BLaER1 (cell line): ENCODE data around the gene SCFD2.
"Not testable (repeated sequence)": the region's sequence is repeated elsewhere in the genome, so short reads cannot be mapped to it uniquely, and the experiment has no call there.

ENCODE experiments used
- H3K27ac ChIP-seq: shearing (Covaris generic); formaldehyde crosslinking; 2 replicates; pipeline ENCODE4 v1.8.1; 2022
- H3K27me3 ChIP-seq: shearing (Covaris generic); formaldehyde crosslinking; 2 replicates; pipeline ENCODE4 v1.8.1; 2022
- H3K36me3 ChIP-seq: shearing (Covaris generic); formaldehyde crosslinking; 2 replicates; pipeline ENCODE4 v1.8.1; 2022
- H3K4me1 ChIP-seq: shearing (Covaris generic); formaldehyde crosslinking; 2 replicates; pipeline ENCODE4 v1.8.1; 2022
- H3K4me2 ChIP-seq: shearing (Covaris generic); formaldehyde crosslinking; 2 replicates; pipeline ENCODE4 v1.8.1; 2022
- H3K4me3 ChIP-seq: shearing (Covaris generic); formaldehyde crosslinking; 2 replicates; pipeline ENCODE4 v1.8.1; 2022
- H3K9ac ChIP-seq: shearing (Covaris generic); formaldehyde crosslinking; 2 replicates; pipeline ENCODE4 v1.8.1; 2022
- H3K9me3 ChIP-seq: shearing (Covaris generic); formaldehyde crosslinking; 2 replicates; pipeline ENCODE4 v1.8.1; 2022
- H4K20me1 ChIP-seq: shearing (Covaris generic); formaldehyde crosslinking; 2 replicates; pipeline ENCODE4 v1.8.1; 2022
- Cebpa-rat ChIP-seq: shearing (Covaris generic); IDR thresholded peaks from 2 replicates; pipeline ENCODE4 v1.8.1; 2022

Gene SCFD2

GRCh38 chr4:53050361-53050774, 315.5 kb downstream of the SCFD2 start:
- Histone ChIP-seq H3K4me2 (no peak overlapping the region), H3K27me3 (no peaks in the 10 kb centered on the region), H3K4me1 (peaks cover 9% of the 10 kb centered on the region), H3K36me3 (no peaks in the 10 kb centered on the region), H3K4me3 (no peak overlapping the region), H3K27ac (no peak overlapping the region), H3K9ac (no peak overlapping the region), H3K9me3 (no peaks in the 10 kb centered on the region), H4K20me1 (no peaks in the 10 kb centered on the region)
- TF ChIP-seq Cebpa-rat, result no peak

- no peak overlapping the region for H3K27ac ChIP-seq
- H3K9me3 ChIP-seq, result no peaks in the 10 kb centered on the region
- H3K9ac ChIP-seq, result no peak overlapping the region
- no peak overlapping the region for H3K4me3 ChIP-seq
- no peak overlapping the region for H3K4me2 ChIP-seq
- TF ChIP-seq Cebpa-rat, result no peak
- H3K27me3 ChIP-seq, result no peaks in the 10 kb centered on the region
- no peaks in the 10 kb centered on the region for H3K36me3 ChIP-seq
- H4K20me1 ChIP-seq, result no peaks in the 10 kb centered on the region
- peaks cover 1% of the 10 kb centered on the region for H3K4me1 ChIP-seq
Measured at GRCh38 chr4:53049528-53049927, 316.3 kb downstream of the SCFD2 start.

GRCh38 chr4:53044651-53044960, 321.3 kb downstream of the SCFD2 start:
- no peaks in the 10 kb centered on the region for H3K27me3 ChIP-seq
- H3K27ac ChIP-seq, result no peak overlapping the region
- peaks cover 8% of the 10 kb centered on the region for H3K4me1 ChIP-seq
- no peak overlapping the region for H3K4me3 ChIP-seq
- H3K9ac ChIP-seq, result no peak overlapping the region
- no peaks in the 10 kb centered on the region for H3K36me3 ChIP-seq
- H4K20me1 ChIP-seq, result no peaks in the 10 kb centered on the region
- no peak overlapping the region; the same call in 1 of the 2 replicates for H3K4me2 ChIP-seq
- no peak for TF ChIP-seq Cebpa-rat
- H3K9me3 ChIP-seq, result no peaks in the 10 kb centered on the region

GRCh38 chr4:53043891-53044650, 321.8 kb downstream of the SCFD2 start:
- no peak overlapping the region for H3K27ac ChIP-seq
- H3K9me3 ChIP-seq, result no peaks in the 10 kb centered on the region
- no peaks in the 10 kb centered on the region for H4K20me1 ChIP-seq
- no peak for TF ChIP-seq Cebpa-rat
- H3K4me2 ChIP-seq, result peak overlapping the region; percentile 15; the same call in 1 of the 2 replicates
- no peaks in the 10 kb centered on the region for H3K36me3 ChIP-seq
- H3K9ac ChIP-seq, result no peak overlapping the region
- no peaks in the 10 kb centered on the region for H3K27me3 ChIP-seq
- no peak overlapping the region for H3K4me3 ChIP-seq
- H3K4me1 ChIP-seq, result peaks cover 8% of the 10 kb centered on the region

GRCh38 chr4:53043055-53043454, 322.8 kb downstream of the SCFD2 start:
- Histone ChIP-seq H3K36me3 (no peaks in the 10 kb centered on the region), H3K9ac (no peak overlapping the region), H3K27me3 (no peaks in the 10 kb centered on the region), H4K20me1 (no peaks in the 10 kb centered on the region), H3K4me2 (no peak overlapping the region), H3K9me3 (no peaks in the 10 kb centered on the region), H3K4me1 (peaks cover 8% of the 10 kb centered on the region), H3K27ac (no peak overlapping the region), H3K4me3 (no peak overlapping the region)
- TF ChIP-seq Cebpa-rat, result no peak

GRCh38 chr4:53040851-53041250, 325.0 kb downstream of the SCFD2 start:
- H3K4me1 ChIP-seq, result peaks cover 8% of the 10 kb centered on the region
- H4K20me1 ChIP-seq, result no peaks in the 10 kb centered on the region
- no peak overlapping the region for H3K9ac ChIP-seq
- no peaks in the 10 kb centered on the region; the same call in 1 of the 2 replicates for H3K9me3 ChIP-seq
- H3K27ac ChIP-seq, result no peak overlapping the region
- no peak for TF ChIP-seq Cebpa-rat
- H3K4me3 ChIP-seq, result no peak overlapping the region
- no peaks in the 10 kb centered on the region for H3K36me3 ChIP-seq
- no peaks in the 10 kb centered on the region for H3K27me3 ChIP-seq
- no peak overlapping the region for H3K4me2 ChIP-seq

GRCh38 chr4:53040459-53040815, 325.4 kb downstream of the SCFD2 start:
- no peaks in the 10 kb centered on the region for H4K20me1 ChIP-seq
- H3K4me1 ChIP-seq, result peaks cover 8% of the 10 kb centered on the region
- no peak overlapping the region for H3K4me2 ChIP-seq
- H3K4me3 ChIP-seq, result no peak overlapping the region
- no peak overlapping the region for H3K27ac ChIP-seq
- H3K9ac ChIP-seq, result no peak overlapping the region
- H3K36me3 ChIP-seq, result no peaks in the 10 kb centered on the region
- TF ChIP-seq Cebpa-rat, result no peak
- no peaks in the 10 kb centered on the region for H3K27me3 ChIP-seq
- H3K9me3 ChIP-seq, result peaks cover 4% of the 10 kb centered on the region; the same call in 1 of the 2 replicates

GRCh38 chr4:53039741-53040458, 326.0 kb downstream of the SCFD2 start:
- Histone ChIP-seq H3K27ac (no peak overlapping the region), H3K9ac (no peak overlapping the region), H3K9me3 (peaks cover 9% of the 10 kb centered on the region), H3K27me3 (no peaks in the 10 kb centered on the region), H3K4me2 (no peak overlapping the region), H3K36me3 (no peaks in the 10 kb centered on the region), H3K4me1 (peaks cover 8% of the 10 kb centered on the region), H4K20me1 (no peaks in the 10 kb centered on the region), H3K4me3 (no peak overlapping the region)
- no peak for TF ChIP-seq Cebpa-rat

GRCh38 chr4:53037892-53038291, 328.0 kb downstream of the SCFD2 start:
- Histone ChIP-seq H4K20me1 (no peaks in the 10 kb centered on the region), H3K4me3 (no peak overlapping the region), H3K27me3 (no peaks in the 10 kb centered on the region), H3K4me2 (no peak overlapping the region), H3K9ac (no peak overlapping the region), H3K4me1 (peaks cover 5% of the 10 kb centered on the region), H3K36me3 (no peaks in the 10 kb centered on the region), H3K27ac (no peak overlapping the region), H3K9me3 (peaks cover 27% of the 10 kb centered on the region)
- TF ChIP-seq Cebpa-rat, result no peak

GRCh38 chr4:53032908-53033307, 333.0 kb downstream of the SCFD2 start:
- not testable (repeated sequence) for H3K9ac ChIP-seq, H3K36me3 ChIP-seq
- H3K4me2 ChIP-seq, result peak overlapping the region; percentile 43; the same call in 1 of the 2 replicates

More at GRCh38 chr4:53032908-53033307, 333.0 kb downstream of the SCFD2 start:
- not testable (repeated sequence) for H3K27me3 ChIP-seq, H3K4me3 ChIP-seq, H4K20me1 ChIP-seq, H3K27ac ChIP-seq
- Histone ChIP-seq H3K4me1 (peaks cover 12% of the 10 kb centered on the region), H3K9me3 (peaks cover 55% of the 10 kb centered on the region)
